GM12891 (cell line): ENCODE results near the gene GMPPA.
A peak's percentile ranks its signal among the peaks of the same experiment; 100 is the strongest.

Source experiments
- DNase-seq: peaks from one replicate; pipeline ENCODE4 v3.0.0; 2011; ENCODE audit warnings: low spot score; ENCODE audit not compliant: insufficient read length
- FAIRE-seq: peaks from 2 replicates; lab custom pipeline; 2011; peaks lifted over from hg19 to GRCh38; lab: Jason Lieb, UNC
- PAX5 ChIP-seq: IDR thresholded peaks from 2 replicates; pipeline ENCODE4 v1.6.1; 2011; ENCODE audit warnings: low read length, moderate library complexity, mild to moderate bottlenecking; ENCODE audit not compliant: insufficient read depth, severe bottlenecking
- POLR2A ChIP-seq: IDR thresholded peaks from 2 replicates; pipeline ENCODE4 v1.6.1; 2011; ENCODE audit warnings: low read depth, low read length, control low read depth
- POLR2AphosphoS5 ChIP-seq: IDR thresholded peaks from 2 replicates; pipeline ENCODE4 v1.6.1; 2011; ENCODE audit warnings: low read depth, low read length, control low read depth
- POU2F2 ChIP-seq: IDR thresholded peaks from 2 replicates; pipeline ENCODE4 v1.6.1; 2011; ENCODE audit warnings: low read depth, mild to moderate bottlenecking, control low read depth, low read length, moderate library complexity
- SPI1 ChIP-seq: IDR thresholded peaks from 2 replicates; pipeline ENCODE4 v1.6.1; 2011; ENCODE audit warnings: low read depth, low read length, control low read depth
- TAF1 ChIP-seq: IDR thresholded peaks from 2 replicates; pipeline ENCODE4 v1.6.1; 2011; ENCODE audit warnings: low read depth, low read length, control low read depth

The GMPPA gene

DNA sequence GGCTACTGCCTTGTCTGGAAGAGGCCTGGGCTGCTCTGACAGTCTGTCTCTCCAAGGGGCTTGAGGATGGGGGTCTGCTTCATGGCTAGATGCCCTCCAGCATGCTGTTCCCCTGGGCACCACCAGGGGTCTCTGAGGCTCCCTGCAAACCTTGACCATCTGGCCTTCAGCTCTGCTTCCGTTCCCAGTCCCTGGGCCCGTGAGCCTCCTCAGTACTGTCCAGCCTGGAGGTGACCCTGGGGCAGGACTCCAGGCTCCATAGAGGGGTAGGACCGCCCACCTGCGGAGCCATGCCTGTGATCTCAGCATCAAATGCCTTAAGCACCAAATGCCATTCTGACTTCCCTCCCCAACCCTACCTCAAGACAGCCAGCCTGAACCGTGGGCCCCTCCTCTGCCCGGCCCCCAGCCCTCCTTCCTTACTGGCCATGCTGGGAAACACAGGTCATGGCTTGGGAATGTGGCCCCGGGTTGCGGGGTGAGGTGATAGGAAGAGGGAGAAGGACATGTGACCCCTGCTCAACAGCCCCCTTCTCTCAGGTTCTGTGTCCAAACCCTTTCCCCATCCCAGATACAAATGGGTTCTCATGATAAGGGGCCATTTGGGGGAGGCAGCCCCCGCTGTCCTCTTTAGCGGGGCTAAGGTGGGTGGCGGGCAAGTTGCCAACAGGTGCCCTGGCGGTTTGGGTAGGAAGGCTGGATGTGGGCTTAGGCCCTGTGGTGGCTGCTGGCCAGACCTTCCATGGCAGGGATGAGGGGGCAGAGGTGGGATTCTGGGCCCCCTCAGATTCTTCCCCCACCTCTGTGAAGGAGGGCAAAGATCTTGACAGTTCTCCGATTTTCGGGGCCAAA lies 39.0 kb upstream of the GMPPA start:
- TF ChIP-seq POU2F2 (no peak), PAX5 (no peak), SPI1 (no peak), TAF1 (no peak), POLR2A (no peak), POLR2AphosphoS5 (no peak)
- DNase-seq (peak; percentile 77), FAIRE-seq (peak; percentile 90)

DNA sequence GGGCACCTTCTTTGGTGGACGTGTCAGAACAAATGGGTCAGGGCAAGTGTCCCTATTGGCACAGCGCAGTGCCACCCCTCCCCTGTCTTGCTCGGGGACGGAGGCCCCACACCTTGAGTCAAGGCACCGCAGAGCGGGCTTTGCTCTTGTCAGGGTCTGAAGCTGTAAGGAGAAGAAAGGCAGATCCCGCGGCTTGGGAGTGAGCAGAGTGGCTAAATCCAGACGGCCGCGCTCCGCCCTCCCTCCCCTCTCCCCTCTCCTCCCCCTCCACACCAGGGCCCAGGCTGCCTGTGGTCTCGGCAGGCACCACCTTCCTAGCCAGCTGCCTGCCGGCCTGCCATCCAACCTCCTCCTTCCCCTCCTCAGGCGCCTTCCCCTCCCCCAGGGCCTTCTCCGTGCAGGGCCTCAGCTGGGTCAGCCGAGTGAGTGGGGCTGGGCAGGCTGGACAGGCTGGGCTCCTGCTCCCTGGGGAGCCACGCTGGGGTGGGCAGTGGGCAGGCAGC lies 38.2 kb upstream of the GMPPA start:
- DNase-seq (no peak), FAIRE-seq (no peak)
- no peak for TF ChIP-seq TAF1
- no peak for TF ChIP-seq PAX5
- TF ChIP-seq POU2F2: no peak
- TF ChIP-seq SPI1: no peak
- no peak for TF ChIP-seq POLR2AphosphoS5
- no peak for TF ChIP-seq POLR2A

DNA sequence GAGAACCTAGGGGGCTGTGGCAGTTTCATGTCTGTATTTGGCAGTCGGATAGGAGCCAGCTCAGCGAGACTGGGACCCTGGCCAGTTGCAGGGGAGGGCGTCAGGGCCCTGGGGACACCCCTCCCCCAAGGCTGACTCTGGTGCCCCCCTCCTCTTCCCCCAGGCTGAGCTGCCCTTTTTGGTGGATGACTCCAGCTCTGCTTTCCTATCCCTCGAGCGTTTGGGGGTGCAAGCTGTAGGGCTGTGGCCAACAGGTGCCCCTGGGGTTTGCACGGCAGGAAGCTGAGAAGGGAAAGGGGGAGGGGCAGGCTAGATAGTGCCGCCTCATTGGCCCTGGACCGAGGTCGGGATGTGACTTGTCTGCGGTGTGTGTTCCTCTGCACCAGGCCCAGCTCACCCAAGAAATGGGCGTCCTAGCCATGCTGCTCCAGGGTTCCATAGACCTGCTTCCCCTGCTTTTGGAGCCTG lies 37.6 kb upstream of the GMPPA start:
- TF ChIP-seq PAX5: no peak
- no peak for DNase-seq
- FAIRE-seq: no peak

DNA sequence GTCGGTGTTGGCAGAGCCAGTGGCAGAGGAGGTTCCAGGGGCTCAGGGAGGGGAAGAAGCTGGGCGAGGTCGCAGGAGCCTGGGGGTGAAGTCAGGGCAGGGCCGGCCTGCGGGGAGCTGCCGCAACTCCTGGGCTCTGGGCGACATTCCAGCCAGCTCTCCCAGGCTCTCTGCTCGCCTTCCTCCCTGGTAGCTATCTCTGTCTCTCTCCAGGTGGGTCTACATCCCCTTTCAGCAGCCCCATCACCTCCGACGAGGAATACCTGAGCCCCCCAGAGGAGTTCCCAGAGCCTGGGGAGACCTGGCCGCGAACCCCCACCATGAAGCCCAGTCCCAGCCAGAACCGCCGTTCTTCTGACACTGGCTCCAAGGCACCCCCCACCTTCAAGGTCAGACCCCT lies 37.0 kb upstream of the GMPPA start:
- TF ChIP-seq POLR2AphosphoS5 (no peak), PAX5 (no peak), POLR2A (no peak), TAF1 (no peak), POU2F2 (no peak), SPI1 (no peak)
- DNase-seq (no peak), FAIRE-seq (no peak)

DNA sequence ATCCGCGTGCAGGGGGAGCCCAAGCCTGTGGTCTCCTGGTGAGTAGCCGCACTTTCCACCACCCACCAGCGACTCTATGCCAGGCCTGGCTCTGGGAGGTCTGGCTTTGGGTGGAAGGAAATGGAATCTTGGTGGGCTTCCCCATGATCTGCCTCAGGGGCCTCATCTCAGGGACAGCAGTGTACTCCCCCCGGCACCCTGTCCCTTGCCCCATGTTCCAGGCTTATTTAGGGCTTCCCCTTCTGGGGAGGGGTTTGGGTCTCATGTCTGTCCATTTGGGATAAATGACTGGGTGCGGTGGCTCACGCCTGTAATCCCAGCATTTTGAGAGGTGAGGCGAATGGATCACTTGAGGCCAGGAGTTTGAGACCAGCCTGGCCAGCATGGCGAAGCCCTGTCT lies 36.3 kb upstream of the GMPPA start:
- FAIRE-seq: no peak

DNA sequence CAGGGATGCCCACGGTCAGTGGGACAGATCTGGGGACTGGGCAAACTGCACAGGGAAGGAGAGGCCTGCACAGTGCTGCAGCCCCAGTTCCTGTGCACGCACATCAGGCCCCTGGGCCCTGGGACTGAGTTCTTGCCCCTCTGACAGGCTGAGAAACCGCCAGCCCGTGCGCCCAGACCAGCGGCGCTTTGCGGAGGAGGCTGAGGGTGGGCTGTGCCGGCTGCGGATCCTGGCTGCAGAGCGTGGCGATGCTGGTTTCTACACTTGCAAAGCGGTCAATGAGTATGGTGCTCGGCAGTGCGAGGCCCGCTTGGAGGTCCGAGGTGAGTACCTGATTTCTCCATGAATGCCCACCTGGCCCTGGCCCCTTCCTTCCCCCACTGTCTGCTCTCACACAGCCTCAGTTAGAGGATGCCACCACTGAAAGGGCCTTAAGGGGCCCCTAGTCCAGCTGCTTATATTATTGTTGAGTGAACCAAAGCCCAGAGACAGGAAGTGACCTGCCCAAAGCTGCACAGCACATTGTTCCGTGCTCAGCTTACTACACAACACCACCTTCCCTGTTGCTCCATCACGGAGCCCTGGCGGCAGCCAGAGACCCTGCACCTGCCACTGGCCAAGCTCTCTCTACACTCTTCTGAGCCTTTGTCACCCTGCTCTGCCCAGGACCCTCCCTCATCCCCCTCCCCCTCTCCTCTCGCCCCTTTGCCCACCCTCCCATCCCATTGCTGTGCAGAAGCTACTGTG lies 34.2 kb upstream of the GMPPA start:
- DNase-seq (no peak), FAIRE-seq (no peak)
- no peak for TF ChIP-seq SPI1
- no peak for TF ChIP-seq POLR2A
- TF ChIP-seq PAX5: no peak
- TF ChIP-seq TAF1: no peak
- no peak for TF ChIP-seq POU2F2
- TF ChIP-seq POLR2AphosphoS5: no peak

More for the DNA sequence above, 36.3 kb upstream of the GMPPA start:
- TF ChIP-seq POLR2A (no peak), SPI1 (no peak), POU2F2 (no peak), TAF1 (no peak), PAX5 (no peak), POLR2AphosphoS5 (no peak)
- no peak for DNase-seq

DNA sequence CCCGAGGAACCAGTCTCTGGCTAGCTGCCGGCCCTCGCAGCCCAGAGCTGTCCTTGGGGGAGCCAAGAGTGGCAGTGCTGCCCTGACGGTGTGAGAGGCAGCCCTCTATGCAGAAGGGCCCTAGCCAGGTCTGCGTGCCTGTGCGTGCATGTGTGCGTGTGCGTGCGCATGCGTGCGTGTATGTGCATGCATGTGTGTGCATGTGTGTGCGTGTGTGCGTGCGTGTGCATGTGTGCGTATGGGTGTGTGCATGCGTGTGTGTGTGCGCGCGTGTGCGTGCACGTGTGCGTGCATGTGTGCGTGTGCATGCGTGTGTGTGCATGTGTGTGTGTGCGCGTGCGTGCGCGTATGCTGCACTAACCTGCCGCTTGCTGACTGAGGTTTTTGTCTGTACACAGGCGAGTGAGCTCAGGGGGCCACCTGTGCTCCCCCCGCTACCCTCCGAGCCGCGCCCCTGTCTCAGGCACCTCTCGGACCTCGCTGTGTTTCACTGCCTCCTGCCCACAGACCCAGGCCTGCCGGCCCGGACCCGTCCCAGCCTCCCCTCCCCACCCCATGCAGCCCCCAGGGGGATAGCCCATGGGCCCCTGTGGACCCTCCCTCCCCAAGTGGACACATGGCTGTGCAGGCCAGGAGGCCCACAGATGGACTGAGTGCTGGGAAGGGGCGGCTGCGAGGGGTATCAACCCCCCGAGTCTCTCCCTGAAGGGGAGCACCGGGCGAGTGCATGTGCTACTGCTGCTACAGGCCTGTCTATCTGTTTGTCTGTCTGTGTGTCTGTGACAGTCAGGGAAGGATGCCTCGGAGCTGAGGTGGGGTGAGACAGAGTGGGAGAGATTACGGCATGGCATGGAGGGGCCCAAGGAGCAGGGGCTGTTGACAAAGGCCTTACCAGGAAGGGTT lies 32.8 kb upstream of the GMPPA start:
- DNase-seq (no peak), FAIRE-seq (no peak)
- TF ChIP-seq POLR2AphosphoS5: no peak
- TF ChIP-seq SPI1: no peak
- TF ChIP-seq POLR2A: no peak
- TF ChIP-seq TAF1: no peak
- TF ChIP-seq POU2F2: no peak
- no peak for TF ChIP-seq PAX5

DNA sequence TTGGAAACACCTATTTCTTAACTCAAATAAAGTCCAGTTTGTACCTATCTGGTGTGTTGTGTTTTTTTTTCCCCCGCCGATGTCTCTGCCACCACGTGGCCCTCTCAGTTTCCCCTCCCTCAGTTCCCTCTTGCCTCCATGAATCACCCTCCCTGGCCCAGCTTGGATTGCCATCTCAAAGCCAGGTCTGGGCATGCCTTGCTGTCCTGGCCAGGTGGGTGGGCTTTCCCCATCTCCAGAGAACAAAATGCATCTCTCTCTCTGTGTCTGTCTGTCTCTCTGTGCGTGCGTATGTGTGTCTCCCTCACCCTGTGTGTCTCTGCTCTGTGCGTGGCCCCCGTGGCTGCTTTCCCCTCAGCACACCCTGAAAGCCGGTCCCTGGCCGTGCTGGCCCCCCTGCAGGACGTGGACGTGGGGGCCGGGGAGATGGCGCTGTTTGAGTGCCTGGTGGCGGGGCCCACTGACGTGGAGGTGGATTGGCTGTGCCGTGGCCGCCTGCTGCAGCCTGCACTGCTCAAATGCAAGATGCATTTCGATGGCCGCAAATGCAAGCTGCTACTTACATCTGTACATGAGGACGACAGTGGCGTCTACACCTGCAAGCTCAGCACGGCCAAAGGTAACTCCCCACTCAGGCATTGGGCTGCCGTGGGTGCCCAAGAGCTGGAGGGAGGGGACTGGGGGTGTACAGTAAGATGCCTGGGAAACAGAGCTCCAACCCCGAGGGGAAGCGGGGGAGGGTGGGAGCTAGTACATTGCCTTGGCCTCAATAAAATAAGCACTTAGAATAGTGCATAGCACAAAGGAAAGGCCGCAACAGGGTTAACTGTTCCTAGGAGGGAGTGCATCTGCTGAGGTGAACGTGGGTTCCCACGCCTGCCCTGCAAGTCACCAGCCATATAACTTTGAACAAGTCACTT lies 31.6 kb upstream of the GMPPA start:
- DNase-seq: no peak

More for the DNA sequence above, 31.6 kb upstream of the GMPPA start:
- no peak for FAIRE-seq
- no peak for TF ChIP-seq POLR2A
- TF ChIP-seq POLR2AphosphoS5: no peak
